DND-41 (cell line): ENCODE measurements around the gene C1QB.

Experiments
- EZH2 ChIP-seq: IDR thresholded peaks from 3 replicates; pipeline ENCODE4 v1.6.1; 2012; ENCODE audit warnings: borderline replicate concordance, low read depth, mild to moderate bottlenecking, moderate library complexity, low read length, inconsistent platforms; ENCODE audit not compliant: severe bottlenecking
- TF ChIP-seq, protein P1 (sequence below): IDR thresholded peaks from 2 replicates; pipeline ENCODE4 v1.5.1; 2012; ENCODE audit warnings: borderline replicate concordance, low read length, moderate library complexity, mild to moderate bottlenecking; ENCODE audit not compliant: poor library complexity, severe bottlenecking; ENCODE audit errors: extremely low read depth

DNA sequence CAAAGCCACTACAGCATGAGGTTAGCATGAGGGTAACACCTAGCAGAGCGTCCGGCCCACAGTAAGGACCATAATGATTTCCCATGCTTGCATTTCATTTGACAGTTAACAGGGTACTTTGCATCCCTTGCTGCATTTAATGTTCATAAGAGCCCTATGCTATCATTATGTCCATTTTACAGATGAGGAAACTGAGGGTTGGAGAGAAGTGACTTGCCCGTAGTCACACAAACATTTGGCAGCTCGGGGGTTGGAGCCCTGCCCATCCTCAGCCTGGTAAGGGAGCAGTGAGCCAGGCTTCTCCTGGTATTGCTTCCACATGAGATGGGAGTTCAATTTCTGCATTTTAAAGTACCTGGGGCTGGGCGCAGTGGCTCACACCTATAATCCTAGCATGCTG, 41.1 kb downstream of the C1QB start:
- TF ChIP-seq, protein P1, sequence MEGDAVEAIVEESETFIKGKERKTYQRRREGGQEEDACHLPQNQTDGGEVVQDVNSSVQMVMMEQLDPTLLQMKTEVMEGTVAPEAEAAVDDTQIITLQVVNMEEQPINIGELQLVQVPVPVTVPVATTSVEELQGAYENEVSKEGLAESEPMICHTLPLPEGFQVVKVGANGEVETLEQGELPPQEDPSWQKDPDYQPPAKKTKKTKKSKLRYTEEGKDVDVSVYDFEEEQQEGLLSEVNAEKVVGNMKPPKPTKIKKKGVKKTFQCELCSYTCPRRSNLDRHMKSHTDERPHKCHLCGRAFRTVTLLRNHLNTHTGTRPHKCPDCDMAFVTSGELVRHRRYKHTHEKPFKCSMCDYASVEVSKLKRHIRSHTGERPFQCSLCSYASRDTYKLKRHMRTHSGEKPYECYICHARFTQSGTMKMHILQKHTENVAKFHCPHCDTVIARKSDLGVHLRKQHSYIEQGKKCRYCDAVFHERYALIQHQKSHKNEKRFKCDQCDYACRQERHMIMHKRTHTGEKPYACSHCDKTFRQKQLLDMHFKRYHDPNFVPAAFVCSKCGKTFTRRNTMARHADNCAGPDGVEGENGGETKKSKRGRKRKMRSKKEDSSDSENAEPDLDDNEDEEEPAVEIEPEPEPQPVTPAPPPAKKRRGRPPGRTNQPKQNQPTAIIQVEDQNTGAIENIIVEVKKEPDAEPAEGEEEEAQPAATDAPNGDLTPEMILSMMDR: no peak
- TF ChIP-seq EZH2: no peak
